K562 (cell line): ENCODE results near the gene CWF19L2. TPM values are rescaled to one million over a fixed set of nuclear protein-coding genes. Genes with fewer than 3 reads are reported as not detected.

Experiments
- ATAC-seq: fragments of 200-7000 bp; cut with Tn5 transposase; 3 replicates; pipeline ENCODE4 v1.9.1; 2020; ENCODE audit warnings: moderate library complexity
- BruUV-seq: library from RNA; stranded (reverse); fragments of 400-500 nt; replicated peaks from 2 replicates; lab custom pipeline; 2021; lab: Mats Ljungman, UMichigan
- CTCF ChIA-PET: fragments of 300-600 bp; formaldehyde crosslinking; extraction: SDS; loops from one replicate; lab custom pipeline; 2021; ENCODE audit warnings: low intra/inter-chr PET ratio; lab: Yijun Ruan, JAX
- POLR2A ChIA-PET: fragments of 300-600, 350-650 bp; sonication (Branson Sonifier 250); formaldehyde crosslinking; extraction: SDS; loops from one replicate; lab custom pipeline; 2021; ENCODE audit warnings: antibody characterized with exemption, inconsistent platforms; lab: Yijun Ruan, JAX
- DNase-seq, 4 experiments: peaks; one replicate each; pipeline versions ENCODE4 v3.0.0 to v3.0.0-alpha.2; 2011 to 2018; ENCODE audit warnings: low spot score in 3 of 4, mixed read lengths in 3 of 4; ENCODE audit errors: extremely low read depth in 1 of 4
- FAIRE-seq: peaks from 2 replicates; lab custom pipeline; 2011; peaks lifted over from hg19 to GRCh38; lab: Jason Lieb, UNC
- H2AFZ ChIP-seq: 2 replicates; pipeline ENCODE4 v1.6.0; 2011; ENCODE audit warnings: low read depth, low read length, control low read depth, inconsistent platforms
- H3K27ac ChIP-seq: fragments of 200-600 bp; 3 replicates; pipeline ENCODE4 v1.8.0; 2011; ENCODE audit warnings: low read depth, mild to moderate bottlenecking, control low read depth, inconsistent platforms, low read length, moderate library complexity, mixed read lengths; ENCODE audit errors: extremely low read depth
- H3K27me3 ChIP-seq, 2 experiments: fragments of 300-600 bp in 1 of 2; 2 replicates in 1 of 2; 3 replicates in 1 of 2; pipeline versions ENCODE4 v1.6.0 to v1.8.0; 2011; ENCODE audit warnings: inconsistent platforms in 2 of 2, low read length in 2 of 2, mild to moderate bottlenecking in 1 of 2, mixed read lengths in 1 of 2, moderate library complexity in 1 of 2; ENCODE audit not compliant: control insufficient read depth in 2 of 2, insufficient read depth in 2 of 2
- H3K36me3 ChIP-seq: fragments of 300-600 bp; 3 replicates; pipeline ENCODE4 v1.8.0; 2011; ENCODE audit warnings: mild to moderate bottlenecking, low read length, inconsistent platforms; ENCODE audit not compliant: control insufficient read depth, insufficient read depth
- H3K4me1 ChIP-seq, 2 experiments: fragments of 200-600 bp in 1 of 2; replicated peaks in 1 of 2; 2 replicates in 1 of 2; 3 replicates in 1 of 2; pipeline versions ENCODE4 v1.5.1 to v1.8.0; 2011; ENCODE audit warnings: inconsistent platforms in 2 of 2, low read length in 2 of 2, mild to moderate bottlenecking in 1 of 2, mixed read lengths in 1 of 2, moderate library complexity in 1 of 2; ENCODE audit not compliant: control insufficient read depth in 2 of 2, insufficient read depth in 2 of 2
- H3K4me2 ChIP-seq: 2 replicates; pipeline ENCODE4 v1.6.1; 2011; ENCODE audit warnings: low read length, control low read depth, inconsistent platforms, mixed read lengths; ENCODE audit not compliant: insufficient read depth
- H3K4me3 ChIP-seq: fragments of 200-600 bp; sonication (generic), shearing (Covaris generic); 2 replicates; pipeline ENCODE4 v1.5.1; 2016; ENCODE audit warnings: control low read depth, inconsistent platforms
- H3K79me2 ChIP-seq: fragments of 200-600 bp; 3 replicates; pipeline ENCODE4 v1.8.0; 2011; ENCODE audit warnings: low read length, inconsistent platforms; ENCODE audit not compliant: control insufficient read depth, insufficient read depth
- H3K9ac ChIP-seq, 2 experiments: 2 replicates each; pipeline versions ENCODE4 v1.6.0 to v1.6.1; 2011; ENCODE audit warnings: low read depth in 2 of 2, low read length in 2 of 2, control low read depth in 1 of 2, inconsistent platforms in 1 of 2, mild to moderate bottlenecking in 1 of 2, mixed read lengths in 1 of 2; ENCODE audit not compliant: insufficient read depth in 1 of 2
- H3K9me1 ChIP-seq: one replicate; pipeline ENCODE4 v1.6.0; 2011; ENCODE audit warnings: inconsistent platforms, mild to moderate bottlenecking, low read length, moderate library complexity; ENCODE audit not compliant: control insufficient read depth, insufficient read depth
- H3K9me3 ChIP-seq: replicated peaks from 2 replicates; pipeline ENCODE4 v1.5.1; 2011; ENCODE audit warnings: low read depth, low read length, inconsistent platforms; ENCODE audit not compliant: control insufficient read depth, insufficient read depth
- H4K20me1 ChIP-seq: replicated peaks from 2 replicates; pipeline ENCODE4 v1.6.1; 2011; ENCODE audit warnings: low read length, inconsistent platforms, mixed read lengths; ENCODE audit not compliant: control insufficient read depth, insufficient read depth
- BHLHE40 ChIP-seq: IDR thresholded peaks from 2 replicates; pipeline ENCODE4 v1.6.1; 2011; ENCODE audit warnings: low read length, improper control_type of control experiment
- CBFA2T2 ChIP-seq: fragments of 450-650 bp; conservative IDR thresholded peaks from 2 replicates; pipeline ENCODE4 v1.6.1; 2017; ENCODE audit warnings: mild to moderate bottlenecking
- HIVEP1 ChIP-seq: fragments of 250-450 bp; sonication (Bioruptor Pico); IDR thresholded peaks from 2 replicates; pipeline ENCODE4 v1.4.0; 2020; ENCODE audit warnings: mild to moderate bottlenecking
- MAFF ChIP-seq: IDR thresholded peaks from 2 replicates; pipeline ENCODE4 v1.6.1; 2012; ENCODE audit warnings: low read length, improper control_type of control experiment
- PKNOX1 ChIP-seq: fragments of 450-650 bp; IDR thresholded peaks from 2 replicates; pipeline ENCODE4 v1.6.1; 2016
- PURB ChIP-seq: sonication (generic); formaldehyde crosslinking; IDR thresholded peaks from 2 replicates; pipeline ENCODE4 v1.9.0; 2021; ENCODE audit warnings: low read depth, mild to moderate bottlenecking, missing genetic modification reagents
- RB1 ChIP-seq: fragments of 450-650 bp; IDR thresholded peaks from 2 replicates; pipeline ENCODE4 v1.6.1; 2017; ENCODE audit warnings: low read depth, mild to moderate bottlenecking
- TRIM28 ChIP-seq: fragments of 450-650 bp; IDR thresholded peaks from 2 replicates; pipeline ENCODE4 v1.6.1; 2017
- ZMIZ1 ChIP-seq, 2 experiments: fragments of 150-350 bp in 1 of 2; IDR thresholded peaks; 2 replicates each; pipeline ENCODE4 v1.6.1; 2012 to 2016; ENCODE audit warnings: low read depth in 2 of 2, low read length in 2 of 2, mild to moderate bottlenecking in 1 of 2, moderate library complexity in 1 of 2
- ZNF12 ChIP-seq: sonication (generic); formaldehyde crosslinking; IDR thresholded peaks from 2 replicates; pipeline ENCODE4 v1.4.0; 2020; ENCODE audit warnings: mild to moderate bottlenecking, missing genetic modification reagents
- ZNF766 ChIP-seq: fragments of 200-800 bp; sonication (Bioruptor generic); conservative IDR thresholded peaks from 2 replicates; pipeline ENCODE4 v1.6.1; 2016; ENCODE audit warnings: missing genetic modification characterization, missing compliant biosample characterization
- WGBS: fragments of 100-300 bp; shearing (Covaris generic); methylation state at CpG from one replicate; pipeline ENCODE4 v1.1.6; 2016; ENCODE audit warnings: low coverage, mixed read lengths; ENCODE audit not compliant: insufficient coverage; ENCODE audit errors: missing lambda C conversion rate; 5-methylcytosine and 5-hydroxymethylcytosine counted together
- in situ Hi-C: fragments of 300-500 bp; cut with MboI; formaldehyde crosslinking; loops from 4 replicates; pipeline ENCODE4 v1.15.0; 2018; ENCODE audit warnings: inconsistent platforms, mixed read lengths
- intact Hi-C: fragments of 100-400 bp; cut with micrococcal nuclease; formaldehyde crosslinking; loops from 2 replicates; pipeline ENCODE4 v1.14.2; 2022
- polyA plus RNA-seq, 8 experiments: library from polyadenylated mRNA; depleted of rRNA in 4 of 8; stranded (reverse) in 5 of 8; unstranded in 3 of 8; fragments of >200 nt; fragmentation: Nextera tagmentation in 2 of 8; fragmentation: Illumina TruSeq in 1 of 8; extraction: Ambion mirVana in 2 of 8; extraction: Trizol in 1 of 8; gene quantifications; 2 replicates each; pipeline versions ENCODE4 v1.2.1 to v1.2.3, GENCODE V29; 2011 to 2014; ENCODE audit warnings: inconsistent platforms in 1 of 8, missing spikeins in 1 of 8
- total RNA-seq, 7 experiments: library from RNA; depleted of rRNA in 6 of 7; stranded (reverse); fragments of >200 nt in 6 of 7; fragmentation: Illumina TruSeq in 2 of 7; extraction: Trizol in 2 of 7; gene quantifications; 2 replicates each; pipeline versions ENCODE4 v1.2.1 to v1.2.3, GENCODE V29; 2011 to 2021; ENCODE audit warnings: low replicate concordance in 1 of 7

Gene CWF19L2
- total and polyA plus RNA-seq, 9 of the 15 experiments (the other 6 are each of a cell fraction or from before 2014, with no cell fraction given), result 4.7 to 23.3 (median 10.2) TPM

DNA sequence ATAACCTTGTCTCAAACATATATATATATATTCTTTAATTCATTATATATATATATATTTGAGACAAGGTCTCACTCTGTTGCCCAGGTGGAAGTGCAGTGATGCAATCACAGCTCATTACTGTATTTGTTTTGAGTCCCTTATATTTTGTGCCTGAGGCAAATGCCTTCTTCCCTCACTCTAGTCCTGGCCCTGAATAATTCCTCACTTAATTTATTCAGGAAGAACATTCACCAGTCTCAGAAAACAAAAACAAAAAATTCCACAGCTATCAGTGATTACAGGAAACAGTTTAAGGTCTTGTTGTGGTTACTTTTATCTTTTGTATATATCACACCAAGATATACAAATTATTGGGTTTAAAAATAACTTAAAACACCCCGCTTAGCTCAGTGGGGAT is 155.7 kb downstream of the CWF19L2 start:
- Histone ChIP-seq H3K9ac (no peak overlapping the region), H4K20me1 (no peaks in the 10 kb centered on the region), H3K4me1 (no peaks in the 10 kb centered on the region), H3K27ac (no peak overlapping the region), H3K27me3 (no peaks in the 10 kb centered on the region), H2AFZ (no peak overlapping the region), H3K4me2 (no peak overlapping the region), H3K79me2 (no peaks in the 10 kb centered on the region), H3K36me3 (no peaks in the 10 kb centered on the region), H3K9me1 (no peaks in the 10 kb centered on the region), H3K9me3 (no peaks in the 10 kb centered on the region), H3K4me3 (no peak overlapping the region)
- intact Hi-C loops (no loop called here), in situ Hi-C loops (no loop called here)
- ChIA-PET POLR2A (interaction anchor here (0.8 kb wide), 1 partner anchor 9 kb away, joined by 3 read pairs; no protein-coding TSS in a partner anchor), CTCF (no interaction called here)
- no peak for ATAC-seq
- 90% methylated on average over 1 of the region's 1 CpG for WGBS
- TF ChIP-seq ZNF766 (CRISPR knock-in tag) (no peak), PURB (CRISPR knock-in tag) (no peak), CBFA2T2 (no peak), PKNOX1 (no peak), BHLHE40 (no peak), MAFF (no peak), ZMIZ1 (IDR thresholded peaks at IDR 0.05; ENCODE audit: low read depth in 2 of 2, low read length in 2 of 2) (no peak), HIVEP1 (CRISPR knock-in tag) (no peak), ZNF12 (CRISPR knock-in tag) (no peak), RB1 (no peak), TRIM28 (no peak)
- no peak for FAIRE-seq
- no TSS peak for BruUV-seq
- DNase-seq, result no peak
